ENCODE measurements around the gene MTG2.

DNA sequence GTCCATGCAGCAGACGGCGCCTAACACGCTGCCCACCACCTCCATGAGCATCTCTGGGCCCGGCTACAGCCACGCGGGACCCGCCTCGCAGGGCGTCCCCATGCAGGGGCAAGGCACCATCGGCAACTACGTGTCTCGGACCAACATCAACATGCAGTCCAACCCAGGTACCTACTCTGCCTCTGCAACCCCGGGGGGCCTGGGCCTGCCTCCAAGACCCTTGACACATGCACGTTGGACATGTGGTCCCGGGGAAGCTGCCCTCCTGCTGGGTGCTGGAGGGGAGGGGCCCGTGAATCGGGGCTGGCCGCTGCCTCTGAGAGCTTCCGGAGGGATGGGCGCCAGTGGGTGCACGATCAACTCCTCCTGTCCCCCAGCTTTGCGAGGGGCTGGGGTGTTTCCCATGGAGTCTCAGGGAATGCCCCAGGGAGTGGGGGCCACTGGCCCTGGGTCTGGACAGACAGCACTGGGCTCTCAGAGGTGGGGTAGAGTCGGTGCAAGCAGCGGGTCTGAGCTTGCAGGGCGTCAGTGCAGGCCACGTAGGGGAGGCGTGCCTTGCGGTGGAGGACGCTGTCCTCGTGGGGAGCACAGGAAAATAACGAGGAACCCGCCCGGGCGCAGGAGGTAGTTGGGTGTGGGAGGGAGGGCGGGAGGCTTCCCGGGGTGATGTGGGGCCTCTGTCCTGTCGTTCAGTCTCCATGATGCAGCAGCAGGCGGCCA lies 19.9 kb upstream of the MTG2 start:
- TF ChIP-seq POLR2A (IDR thresholded peaks at IDR 0.05): no peak
- TF ChIP-seq, protein P1, sequence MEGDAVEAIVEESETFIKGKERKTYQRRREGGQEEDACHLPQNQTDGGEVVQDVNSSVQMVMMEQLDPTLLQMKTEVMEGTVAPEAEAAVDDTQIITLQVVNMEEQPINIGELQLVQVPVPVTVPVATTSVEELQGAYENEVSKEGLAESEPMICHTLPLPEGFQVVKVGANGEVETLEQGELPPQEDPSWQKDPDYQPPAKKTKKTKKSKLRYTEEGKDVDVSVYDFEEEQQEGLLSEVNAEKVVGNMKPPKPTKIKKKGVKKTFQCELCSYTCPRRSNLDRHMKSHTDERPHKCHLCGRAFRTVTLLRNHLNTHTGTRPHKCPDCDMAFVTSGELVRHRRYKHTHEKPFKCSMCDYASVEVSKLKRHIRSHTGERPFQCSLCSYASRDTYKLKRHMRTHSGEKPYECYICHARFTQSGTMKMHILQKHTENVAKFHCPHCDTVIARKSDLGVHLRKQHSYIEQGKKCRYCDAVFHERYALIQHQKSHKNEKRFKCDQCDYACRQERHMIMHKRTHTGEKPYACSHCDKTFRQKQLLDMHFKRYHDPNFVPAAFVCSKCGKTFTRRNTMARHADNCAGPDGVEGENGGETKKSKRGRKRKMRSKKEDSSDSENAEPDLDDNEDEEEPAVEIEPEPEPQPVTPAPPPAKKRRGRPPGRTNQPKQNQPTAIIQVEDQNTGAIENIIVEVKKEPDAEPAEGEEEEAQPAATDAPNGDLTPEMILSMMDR (IDR thresholded peaks at IDR 0.05): no peak
